Natural killer cell (primary cell): Measurements from ENCODE around the gene PRR14L. TPM values are rescaled to one million over a fixed set of nuclear protein-coding genes. Genes with fewer than 3 reads are reported as not detected.
"Not testable (repeated sequence)": the region's sequence is repeated elsewhere in the genome, so short reads cannot be mapped to it uniquely, and the experiment has no call there.

Source experiments
- ATAC-seq, 3 donors: fragments of 150-1000 bp in 2 of 3; fragments of 200-7000 bp in 1 of 3; cut with Tn5 transposase; 1 replicate in 1 of 3; 2 replicates in 2 of 3; pipeline ENCODE4 v1.10.0; 2021; ENCODE audit warnings: mild to moderate bottlenecking in 2 of 3, moderate library complexity in 2 of 3
- DNase-seq, 2 donors: peaks; one replicate each; pipeline versions ENCODE4 v3.0.0 to v3.0.0-alpha.2; 2013 to 2021; ENCODE audit warnings: mixed read lengths in 1 of 2
- H3K27ac ChIP-seq: one replicate; pipeline ENCODE4 v1.5.1; 2013; ENCODE audit warnings: mild to moderate bottlenecking, low read length
- H3K27me3 ChIP-seq: one replicate; pipeline ENCODE4 v1.6.1; 2013; ENCODE audit warnings: low read length; ENCODE audit not compliant: control insufficient read depth, insufficient read depth
- H3K36me3 ChIP-seq: one replicate; pipeline ENCODE4 v1.6.1; 2013; ENCODE audit warnings: low read length; ENCODE audit not compliant: control insufficient read depth, insufficient read depth
- H3K4me1 ChIP-seq: one replicate; pipeline ENCODE4 v1.6.1; 2013; ENCODE audit warnings: low read length; ENCODE audit not compliant: control insufficient read depth, insufficient read depth
- H3K4me3 ChIP-seq: one replicate; pipeline ENCODE4 v1.5.1; 2013; ENCODE audit warnings: low read length
- H3K9me3 ChIP-seq: one replicate; pipeline ENCODE4 v1.6.1; 2013; ENCODE audit warnings: low read length; ENCODE audit not compliant: control insufficient read depth, insufficient read depth
- H3K27ac Mint-ChIP-seq, 2 donors: one replicate each; pipeline ENCODE4 v1.8.0; 2022; ENCODE audit warnings: mild to moderate bottlenecking in 2 of 2, mixed read lengths in 2 of 2, moderate library complexity in 1 of 2
- H3K27me3 Mint-ChIP-seq, 2 donors: one replicate each; pipeline ENCODE4 v1.8.0; 2022; ENCODE audit warnings: low read depth in 2 of 2, mixed read lengths in 2 of 2
- H3K36me3 Mint-ChIP-seq: one replicate; pipeline ENCODE4 v1.8.0; 2022; ENCODE audit warnings: mixed read lengths
- H3K4me1 Mint-ChIP-seq, 2 donors: one replicate each; pipeline ENCODE4 v1.8.0; 2022; ENCODE audit warnings: mixed read lengths in 2 of 2
- H3K4me3 Mint-ChIP-seq: one replicate; pipeline ENCODE4 v1.8.0; 2022; ENCODE audit warnings: mild to moderate bottlenecking, moderate library complexity, mixed read lengths
- H3K9me3 Mint-ChIP-seq, 2 donors: one replicate each; pipeline ENCODE4 v1.8.0; 2022; ENCODE audit warnings: mixed read lengths in 2 of 2
- CTCF ChIP-seq: fragments of 200-600 bp; IDR thresholded peaks from one replicate; pipeline ENCODE4 v1.8.0; 2022; ENCODE audit warnings: antibody characterized with exemption
- WGBS: methylation state at CpG from one replicate; pipeline ENCODE4 v1.1.7; 2013; ENCODE audit warnings: missing lambda C conversion rate; ENCODE audit not compliant: insufficient coverage; 5-methylcytosine and 5-hydroxymethylcytosine counted together
- intact Hi-C: fragments of 100-400 bp; cut with micrococcal nuclease; formaldehyde crosslinking; loops from one replicate; pipeline ENCODE4 v1.14.2; 2022
- total RNA-seq, 4 donors: library from RNA; stranded (reverse); fragments of 120-200 nt in 1 of 4; gene quantifications; one replicate each; pipeline versions ENCODE4 v1.2.3 to v1.2.4, GENCODE V29; 2013 to 2022

PRR14L gene
- total RNA-seq, 3 donors from 2014 or later (not counting 1 experiment from before 2014, with no cell fraction given): 39.3 to 54.1 (median 54.0) TPM

GRCh38 chr22:31661851-31662667 is 87.9 kb downstream of the PRR14L start, which contains the start of gene PISD:
Gene PISD (minus strand): TSS chr22:31662215. CDS start chr22:31662208, 7 bp downstream.
- H3K4me1 ChIP-seq: peaks cover 28% of the 10 kb centered on the region
- peak within 1 kb of the TSS; percentile 51 for H3K27ac ChIP-seq
- peaks cover 24 to 25% of the 10 kb centered on the region in 2 donors for H3K4me1 Mint-ChIP-seq
- no peaks in the 10 kb centered on the region for H3K36me3 Mint-ChIP-seq
- intact Hi-C loops: loop anchor here (1.0 kb wide), 2 partner anchors 14 to 282 kb away; partner anchors contain the start of gene YWHAH
- H3K4me3 Mint-ChIP-seq: peak within 1 kb of the TSS; percentile 100
- no peaks in the 10 kb centered on the region for H3K27me3 Mint-ChIP-seq
- TF ChIP-seq CTCF: no peak
- H3K4me3 ChIP-seq: peak within 1 kb of the TSS; percentile 84
- H3K27me3 ChIP-seq: no peaks in the 10 kb centered on the region
- no peaks in the 10 kb centered on the region for H3K9me3 Mint-ChIP-seq
- peak; percentile 96 to 99 for DNase-seq
- no peaks in the 10 kb centered on the region for H3K36me3 ChIP-seq
- 2% methylated on average over 52 of the region's 52 CpGs for WGBS
- H3K27ac Mint-ChIP-seq: peak within 1 kb of the TSS; percentile 98 to 99
- no peaks in the 10 kb centered on the region for H3K9me3 ChIP-seq
- peak; percentile 96 to 100 (median 99) for ATAC-seq

DNA sequence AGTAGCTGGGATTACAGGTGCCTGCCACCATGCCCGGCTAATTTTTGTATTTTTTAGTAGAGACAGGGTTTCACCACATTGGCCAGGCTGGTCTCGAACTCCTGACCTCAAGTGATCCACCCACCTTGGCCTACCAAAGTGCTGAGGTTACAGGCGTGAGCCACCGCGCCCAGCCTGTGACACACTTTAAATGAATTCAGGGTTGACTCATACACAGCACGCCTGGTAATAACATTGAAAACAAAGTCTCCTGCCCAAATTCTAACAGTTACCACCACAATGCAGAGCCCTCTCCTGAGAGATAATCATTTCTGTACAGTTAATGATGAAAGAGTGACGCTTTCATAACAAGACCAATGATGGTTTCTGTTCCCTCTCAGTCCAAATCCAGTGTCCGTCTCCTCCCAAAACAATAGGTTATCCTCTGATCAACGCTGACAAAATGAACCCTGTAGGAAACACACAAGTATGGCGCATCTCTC is 89.0 kb downstream of the PRR14L start:
- peak in 1 of 2 donors; percentile 20 for DNase-seq
- H3K27me3 ChIP-seq, H3K36me3 Mint-ChIP-seq, H3K9me3 ChIP-seq, H3K9me3 Mint-ChIP-seq, ATAC-seq, intact Hi-C loops, H3K27ac ChIP-seq, H3K4me3 ChIP-seq, H3K27me3 Mint-ChIP-seq, H3K36me3 ChIP-seq: not testable (repeated sequence)
- Mint-ChIP-seq H3K4me3 (peak overlapping the region; percentile 100), H3K27ac (peak overlapping the region; percentile 98 to 99), H3K4me1 (peaks cover 25 to 29% of the 10 kb centered on the region in 2 donors)
- peaks cover 28% of the 10 kb centered on the region for H3K4me1 ChIP-seq
- 59% methylated on average over 10 of the region's 10 CpGs for WGBS

DNA sequence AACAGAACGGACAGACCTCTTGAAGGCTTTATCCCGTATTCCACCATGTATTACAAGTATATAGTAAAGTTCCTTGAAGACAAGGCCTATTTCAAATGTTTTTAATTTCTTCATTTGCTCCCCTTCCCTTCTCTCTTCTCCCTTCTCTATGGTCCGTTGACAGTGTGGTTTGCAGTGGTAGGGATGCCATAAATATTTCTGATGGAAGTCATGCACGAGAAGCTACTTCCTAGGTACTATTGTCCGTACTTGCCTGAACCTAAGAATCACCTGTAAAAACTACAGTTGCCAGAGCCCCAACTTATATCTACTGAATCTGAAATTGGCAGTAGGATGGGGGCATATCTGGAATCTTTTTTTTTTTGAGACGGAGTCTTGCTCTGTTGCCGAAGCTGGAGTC is 90.7 kb downstream of the PRR14L start:
- 92% methylated on average over 2 of the region's 7 CpGs for WGBS
- H3K27me3 ChIP-seq: no peaks in the 10 kb centered on the region
- Mint-ChIP-seq H3K9me3 (no peaks in the 10 kb centered on the region), H3K27me3 (no peaks in the 10 kb centered on the region), H3K36me3 (no peaks in the 10 kb centered on the region), H3K27ac (no peak overlapping the region), H3K4me3 (no peak overlapping the region), H3K4me1 (peaks cover 20 to 31% of the 10 kb centered on the region in 2 donors)
- H3K36me3 ChIP-seq: no peaks in the 10 kb centered on the region
- intact Hi-C loops: no loop called here
- H3K4me3 ChIP-seq: no peak overlapping the region
- no peak for ATAC-seq
- no peak overlapping the region for H3K27ac ChIP-seq
- no peaks in the 10 kb centered on the region for H3K9me3 ChIP-seq
- TF ChIP-seq CTCF: no peak
- peaks cover 22% of the 10 kb centered on the region for H3K4me1 ChIP-seq
- DNase-seq: no peak

- Histone ChIP-seq H3K27ac (no peak overlapping the region), H3K9me3 (no peaks in the 10 kb centered on the region), H3K4me3 (no peak overlapping the region), H3K4me1 (no peaks in the 10 kb centered on the region), H3K27me3 (no peaks in the 10 kb centered on the region), H3K36me3 (no peaks in the 10 kb centered on the region)
- DNase-seq (no peak), ATAC-seq (no peak)
- 93% methylated on average over 4 of the region's 5 CpGs for WGBS
- no peak overlapping the region for H3K4me3 Mint-ChIP-seq
- H3K36me3 Mint-ChIP-seq: no peaks in the 10 kb centered on the region
- H3K27me3 Mint-ChIP-seq: no peaks in the 10 kb centered on the region
- H3K27ac Mint-ChIP-seq: no peak overlapping the region
- intact Hi-C loops: no loop called here
- no peak for TF ChIP-seq CTCF
- peaks cover 0 to 16% of the 10 kb centered on the region in 2 donors for H3K4me1 Mint-ChIP-seq
- H3K9me3 Mint-ChIP-seq: no peaks in the 10 kb centered on the region
Observed at GRCh38 chr22:31654408-31654807, 95.5 kb downstream of the PRR14L start.
